ENCODE data around the gene KCNQ5.

KCNQ5 gene

GRCh38 chr6:72691249-72691648 lies 69.4 kb downstream of the KCNQ5 start:
- H3K4me3 Mint-ChIP-seq, result no peak overlapping the region
- no peak overlapping the region for H3K27ac Mint-ChIP-seq
- peaks cover 8% of the 10 kb centered on the region for H3K36me3 Mint-ChIP-seq
- H3K9me3 Mint-ChIP-seq, result no peaks in the 10 kb centered on the region
- H3K27me3 Mint-ChIP-seq, result no peaks in the 10 kb centered on the region
- H3K4me1 Mint-ChIP-seq, result peaks cover 5% of the 10 kb centered on the region

GRCh38 chr6:72696055-72696454 lies 74.2 kb downstream of the KCNQ5 start:
- peaks cover 8% of the 10 kb centered on the region for H3K4me1 Mint-ChIP-seq
- no peak overlapping the region for H3K27ac Mint-ChIP-seq
- H3K4me3 Mint-ChIP-seq, result no peak overlapping the region
- H3K36me3 Mint-ChIP-seq, result peaks cover 11% of the 10 kb centered on the region
- H3K9me3 Mint-ChIP-seq, result no peaks in the 10 kb centered on the region
- no peaks in the 10 kb centered on the region for H3K27me3 Mint-ChIP-seq

- H3K27me3 Mint-ChIP-seq, result no peaks in the 10 kb centered on the region
- peaks cover 9% of the 10 kb centered on the region for H3K36me3 Mint-ChIP-seq
- no peaks in the 10 kb centered on the region for H3K9me3 Mint-ChIP-seq
- H3K4me3 Mint-ChIP-seq, result no peak overlapping the region
- H3K4me1 Mint-ChIP-seq, result peaks cover 3% of the 10 kb centered on the region
- no peak overlapping the region for H3K27ac Mint-ChIP-seq
These were observed 77.3 kb downstream of the KCNQ5 start for GRCh38 chr6:72699159-72699558.

- H3K9me3 Mint-ChIP-seq, result no peaks in the 10 kb centered on the region
- H3K27ac Mint-ChIP-seq, result no peak overlapping the region
- H3K36me3 Mint-ChIP-seq, result no peaks in the 10 kb centered on the region
- H3K27me3 Mint-ChIP-seq, result no peaks in the 10 kb centered on the region
- no peaks in the 10 kb centered on the region for H3K4me1 Mint-ChIP-seq
- no peak overlapping the region for H3K4me3 Mint-ChIP-seq
These were observed 80.6 kb downstream of the KCNQ5 start for GRCh38 chr6:72702421-72702820.

- Mint-ChIP-seq H3K27ac (no peak overlapping the region), H3K36me3 (peaks cover 2% of the 10 kb centered on the region), H3K27me3 (no peaks in the 10 kb centered on the region), H3K9me3 (no peaks in the 10 kb centered on the region), H3K4me3 (no peak overlapping the region), H3K4me1 (no peaks in the 10 kb centered on the region)
These were observed 81.2 kb downstream of the KCNQ5 start for GRCh38 chr6:72703093-72703492.

GRCh38 chr6:72704979-72705378 lies 83.1 kb downstream of the KCNQ5 start:
- Mint-ChIP-seq H3K27ac (no peak overlapping the region), H3K27me3 (no peaks in the 10 kb centered on the region), H3K4me1 (no peaks in the 10 kb centered on the region), H3K9me3 (peaks cover 4% of the 10 kb centered on the region), H3K36me3 (peaks cover 8% of the 10 kb centered on the region), H3K4me3 (no peak overlapping the region)

- H3K27me3 Mint-ChIP-seq, result no peaks in the 10 kb centered on the region
- H3K27ac Mint-ChIP-seq, result no peak overlapping the region
- peaks cover 8% of the 10 kb centered on the region for H3K9me3 Mint-ChIP-seq
- H3K4me3 Mint-ChIP-seq, result no peak overlapping the region
- no peaks in the 10 kb centered on the region for H3K4me1 Mint-ChIP-seq
- H3K36me3 Mint-ChIP-seq, result peaks cover 21% of the 10 kb centered on the region
These were observed 87.6 kb downstream of the KCNQ5 start for GRCh38 chr6:72709431-72709830.

GRCh38 chr6:72711731-72712130 lies 89.9 kb downstream of the KCNQ5 start:
- H3K4me1 Mint-ChIP-seq, result no peaks in the 10 kb centered on the region
- H3K27ac Mint-ChIP-seq, result no peak overlapping the region
- H3K9me3 Mint-ChIP-seq, result peaks cover 8% of the 10 kb centered on the region
- no peak overlapping the region for H3K4me3 Mint-ChIP-seq
- peaks cover 21% of the 10 kb centered on the region for H3K36me3 Mint-ChIP-seq
- H3K27me3 Mint-ChIP-seq, result no peaks in the 10 kb centered on the region

- Mint-ChIP-seq H3K4me1 (no peaks in the 10 kb centered on the region), H3K9me3 (peaks cover 8% of the 10 kb centered on the region), H3K27me3 (no peaks in the 10 kb centered on the region), H3K36me3 (peaks cover 20% of the 10 kb centered on the region), H3K27ac (no peak overlapping the region), H3K4me3 (no peak overlapping the region)
These were observed 91.0 kb downstream of the KCNQ5 start for GRCh38 chr6:72712910-72713309.

- H3K27me3 Mint-ChIP-seq, result no peaks in the 10 kb centered on the region
- H3K4me1 Mint-ChIP-seq, result peaks cover 4% of the 10 kb centered on the region
- H3K9me3 Mint-ChIP-seq, result peaks cover 2% of the 10 kb centered on the region
These were observed 93.3 kb downstream of the KCNQ5 start for GRCh38 chr6:72715119-72715518.

GRCh38 chr6:72716916-72717315 lies 95.1 kb downstream of the KCNQ5 start:
- Mint-ChIP-seq H3K27me3 (no peaks in the 10 kb centered on the region), H3K9me3 (no peaks in the 10 kb centered on the region), H3K4me3 (no peak overlapping the region), H3K36me3 (peaks cover 3% of the 10 kb centered on the region), H3K4me1 (peaks cover 7% of the 10 kb centered on the region), H3K27ac (no peak overlapping the region)

More at GRCh38 chr6:72715119-72715518, 93.3 kb downstream of the KCNQ5 start:
- no peak overlapping the region for H3K27ac Mint-ChIP-seq
- H3K36me3 Mint-ChIP-seq, result peaks cover 14% of the 10 kb centered on the region
- H3K4me3 Mint-ChIP-seq, result no peak overlapping the region

GRCh38 chr6:72720464-72720863 lies 98.6 kb downstream of the KCNQ5 start:
- H3K27ac Mint-ChIP-seq, result no peak overlapping the region
- H3K9me3 Mint-ChIP-seq, result no peaks in the 10 kb centered on the region
- peaks cover 7% of the 10 kb centered on the region for H3K36me3 Mint-ChIP-seq
- no peak overlapping the region for H3K4me3 Mint-ChIP-seq
- H3K4me1 Mint-ChIP-seq, result peaks cover 7% of the 10 kb centered on the region
- H3K27me3 Mint-ChIP-seq, result no peaks in the 10 kb centered on the region

- H3K27ac Mint-ChIP-seq, result no peak overlapping the region
- no peaks in the 10 kb centered on the region for H3K9me3 Mint-ChIP-seq
- H3K27me3 Mint-ChIP-seq, result no peaks in the 10 kb centered on the region
- H3K4me1 Mint-ChIP-seq, result peaks cover 7% of the 10 kb centered on the region
- peaks cover 7% of the 10 kb centered on the region for H3K36me3 Mint-ChIP-seq
- no peak overlapping the region for H3K4me3 Mint-ChIP-seq
These were observed 99.5 kb downstream of the KCNQ5 start for GRCh38 chr6:72721346-72721745.

GRCh38 chr6:72724545-72724944 lies 102.7 kb downstream of the KCNQ5 start:
- Mint-ChIP-seq H3K9me3 (no peaks in the 10 kb centered on the region), H3K36me3 (peaks cover 10% of the 10 kb centered on the region), H3K4me3 (no peak overlapping the region), H3K27ac (no peak overlapping the region), H3K4me1 (peaks cover 7% of the 10 kb centered on the region), H3K27me3 (no peaks in the 10 kb centered on the region)

GRCh38 chr6:72728706-72729343 lies 107.0 kb downstream of the KCNQ5 start:
- H3K4me3 Mint-ChIP-seq, result no peak overlapping the region
- peaks cover 7% of the 10 kb centered on the region for H3K36me3 Mint-ChIP-seq
- H3K4me1 Mint-ChIP-seq, result no peaks in the 10 kb centered on the region
- no peaks in the 10 kb centered on the region for H3K27me3 Mint-ChIP-seq
- no peaks in the 10 kb centered on the region for H3K9me3 Mint-ChIP-seq
- no peak overlapping the region for H3K27ac Mint-ChIP-seq

- Mint-ChIP-seq H3K27me3 (no peaks in the 10 kb centered on the region), H3K4me3 (no peak overlapping the region), H3K4me1 (peaks cover 5% of the 10 kb centered on the region), H3K36me3 (peaks cover 10% of the 10 kb centered on the region), H3K27ac (no peak overlapping the region), H3K9me3 (no peaks in the 10 kb centered on the region)
These were observed 111.2 kb downstream of the KCNQ5 start for GRCh38 chr6:72733045-72733444.

- no peaks in the 10 kb centered on the region for H3K27me3 Mint-ChIP-seq
- H3K27ac Mint-ChIP-seq, result no peak overlapping the region
- H3K36me3 Mint-ChIP-seq, result peaks cover 7% of the 10 kb centered on the region
- no peak overlapping the region for H3K4me3 Mint-ChIP-seq
- no peaks in the 10 kb centered on the region for H3K9me3 Mint-ChIP-seq
- H3K4me1 Mint-ChIP-seq, result peaks cover 39% of the 10 kb centered on the region
These were observed 116.2 kb downstream of the KCNQ5 start for GRCh38 chr6:72738091-72738490.
